Omental fat pad (tissue), 4 donors: Measurements from ENCODE around the gene AATK. TPM values are rescaled to one million over a fixed set of nuclear protein-coding genes. Genes with fewer than 3 reads are reported as not detected.
"Not testable (repeated sequence)": the region's sequence is repeated elsewhere in the genome, so short reads cannot be mapped to it uniquely, and the experiment has no call there.

Experiments
- ATAC-seq: fragments of 150-250 bp; one replicate; pipeline ENCODE4 v1.9.1; 2016; ENCODE audit warnings: mild to moderate bottlenecking, moderate library complexity; ENCODE audit not compliant: low FRiP score
- DNase-seq: peaks from one replicate; pipeline ENCODE4 v3.0.0-alpha.2; 2019; ENCODE audit warnings: low spot score
- total RNA-seq, 4 donors: library from RNA; depleted of rRNA; stranded (reverse); fragments of >200 nt; gene quantifications; one replicate each; pipeline ENCODE4 v1.1.0, GENCODE V29; 2016
- TF ChIP-seq, protein P1 (sequence below), 3 donors: fragments of 450-650 bp; IDR thresholded peaks; one replicate each; pipeline ENCODE4 v1.5.1; 2016 to 2017; ENCODE audit warnings: antibody characterized with exemption in 3 of 3, mild to moderate bottlenecking in 3 of 3, moderate library complexity in 2 of 3

The AATK gene
- total RNA-seq, 4 donors from 2014 or later: 1.3 to 6.0 (median 3.1) TPM

DNA sequence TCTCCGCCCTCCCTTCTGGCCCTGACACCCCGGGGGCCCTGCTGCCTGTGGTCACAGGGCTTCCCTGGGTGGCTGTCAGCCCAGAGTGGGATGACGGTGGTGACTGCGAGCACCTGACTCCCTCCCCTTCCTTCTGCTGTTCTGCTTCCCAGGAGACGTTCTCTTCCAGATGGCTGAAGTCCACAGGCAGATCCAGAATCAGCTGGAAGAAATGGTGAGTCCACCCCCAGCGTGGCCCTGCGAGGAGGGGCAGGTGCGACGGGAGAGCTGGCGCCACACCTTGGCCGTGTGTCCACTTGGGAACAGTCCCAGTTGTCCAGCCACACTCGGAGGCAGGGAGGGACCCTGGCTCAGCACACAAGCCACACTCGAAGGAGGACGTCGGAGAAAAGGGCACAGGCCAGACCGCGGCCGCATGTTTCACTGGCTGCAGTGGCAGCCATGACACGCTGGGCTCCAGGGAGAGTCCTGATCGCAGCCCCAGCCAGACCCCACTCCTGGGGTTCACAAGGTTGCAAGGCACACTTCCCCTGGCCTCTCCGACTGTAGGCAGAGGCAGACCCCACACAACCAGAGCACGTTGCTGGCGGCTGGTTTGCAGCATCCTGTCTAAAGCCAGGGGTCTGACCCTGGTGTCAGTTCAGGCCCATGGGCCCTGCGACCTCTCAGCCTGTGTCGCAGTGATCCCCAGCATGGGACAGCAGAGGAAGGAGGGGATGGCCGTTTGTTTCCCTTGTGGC is 81.2 kb downstream of the AATK start:
- TF ChIP-seq, protein P1, sequence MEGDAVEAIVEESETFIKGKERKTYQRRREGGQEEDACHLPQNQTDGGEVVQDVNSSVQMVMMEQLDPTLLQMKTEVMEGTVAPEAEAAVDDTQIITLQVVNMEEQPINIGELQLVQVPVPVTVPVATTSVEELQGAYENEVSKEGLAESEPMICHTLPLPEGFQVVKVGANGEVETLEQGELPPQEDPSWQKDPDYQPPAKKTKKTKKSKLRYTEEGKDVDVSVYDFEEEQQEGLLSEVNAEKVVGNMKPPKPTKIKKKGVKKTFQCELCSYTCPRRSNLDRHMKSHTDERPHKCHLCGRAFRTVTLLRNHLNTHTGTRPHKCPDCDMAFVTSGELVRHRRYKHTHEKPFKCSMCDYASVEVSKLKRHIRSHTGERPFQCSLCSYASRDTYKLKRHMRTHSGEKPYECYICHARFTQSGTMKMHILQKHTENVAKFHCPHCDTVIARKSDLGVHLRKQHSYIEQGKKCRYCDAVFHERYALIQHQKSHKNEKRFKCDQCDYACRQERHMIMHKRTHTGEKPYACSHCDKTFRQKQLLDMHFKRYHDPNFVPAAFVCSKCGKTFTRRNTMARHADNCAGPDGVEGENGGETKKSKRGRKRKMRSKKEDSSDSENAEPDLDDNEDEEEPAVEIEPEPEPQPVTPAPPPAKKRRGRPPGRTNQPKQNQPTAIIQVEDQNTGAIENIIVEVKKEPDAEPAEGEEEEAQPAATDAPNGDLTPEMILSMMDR (IDR thresholded peaks at IDR 0.05): no peak
- DNase-seq: no peak
- ATAC-seq: no peak

DNA sequence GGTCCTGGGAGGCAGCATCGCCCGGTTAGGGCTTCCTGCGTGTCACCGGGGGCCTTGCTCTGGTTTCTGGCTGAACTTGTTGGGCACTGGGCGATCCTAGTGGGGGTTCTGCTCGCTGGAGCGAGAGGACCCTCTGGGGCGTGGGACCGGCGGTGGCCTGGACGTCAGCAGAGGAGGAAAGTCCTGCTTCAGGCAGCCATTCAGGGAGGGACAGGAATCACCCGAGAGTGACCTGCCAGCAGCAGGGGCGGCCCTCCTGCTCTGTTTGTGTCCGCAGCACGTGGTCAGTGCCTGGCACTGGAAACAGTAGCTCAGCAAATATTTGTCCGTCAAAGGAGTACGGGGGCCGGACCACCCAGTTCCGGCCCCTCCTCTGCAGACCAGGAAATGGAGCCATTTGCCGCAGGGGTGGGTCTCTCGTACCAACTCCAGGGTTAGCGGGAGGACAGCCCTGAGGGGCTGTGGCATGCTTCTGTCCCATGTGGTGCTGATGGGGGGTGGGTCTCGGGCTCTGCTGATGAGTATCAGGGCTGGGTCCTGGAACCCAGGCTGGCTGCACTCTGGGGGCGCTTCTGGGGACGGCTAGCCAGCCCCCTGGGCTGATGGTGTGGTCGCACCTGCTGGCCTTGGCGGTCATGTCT is 82.8 kb downstream of the AATK start:
- TF ChIP-seq, protein P1 (IDR thresholded peaks at IDR 0.05): no peak
- ATAC-seq (no peak), DNase-seq (no peak)

DNA sequence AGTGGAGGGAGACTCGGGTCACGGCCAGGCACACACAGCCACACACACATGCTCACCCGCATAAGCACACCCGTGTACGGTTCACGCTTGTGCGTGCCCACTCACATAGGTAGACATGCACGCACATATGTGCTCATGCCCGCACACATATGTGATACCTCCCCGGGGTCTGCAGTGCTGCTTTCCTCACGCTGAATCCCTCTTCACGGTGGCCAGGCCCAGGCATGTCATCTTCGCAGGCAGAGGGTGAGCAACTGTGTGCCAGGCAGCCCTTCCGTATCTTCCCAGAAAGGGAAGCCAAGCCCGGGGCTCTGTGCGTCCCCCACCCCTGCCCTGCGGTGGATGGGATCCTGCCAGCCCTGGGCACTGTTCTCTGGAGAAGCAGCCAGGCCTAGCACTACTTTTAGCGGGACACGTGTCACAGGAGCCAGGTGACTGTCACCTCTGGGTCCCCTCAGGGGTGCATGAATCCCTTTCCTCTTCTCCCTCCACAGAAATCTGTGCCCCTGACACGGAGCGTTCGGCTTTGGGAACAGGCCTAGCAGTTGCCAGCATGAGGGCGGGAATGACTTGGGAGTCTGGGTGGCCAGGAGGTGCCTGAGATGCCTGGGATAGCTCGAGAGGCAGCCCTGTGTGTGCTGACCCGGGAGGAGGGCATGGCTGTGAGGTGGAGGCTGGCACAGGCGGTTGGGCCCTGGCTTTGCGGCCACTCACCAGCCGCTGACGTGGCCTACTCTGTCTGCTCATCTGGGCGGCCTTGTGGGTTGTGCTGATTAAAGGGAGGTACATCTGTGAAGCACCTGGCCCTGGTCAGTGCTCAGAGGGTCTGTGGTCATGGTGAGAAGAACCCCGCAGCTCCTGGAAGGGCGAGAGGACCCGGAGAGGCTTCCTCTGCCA is 83.6 kb downstream of the AATK start:
- ATAC-seq (no peak), DNase-seq (no peak)
- TF ChIP-seq, protein P1 (IDR thresholded peaks at IDR 0.05): no peak

DNA sequence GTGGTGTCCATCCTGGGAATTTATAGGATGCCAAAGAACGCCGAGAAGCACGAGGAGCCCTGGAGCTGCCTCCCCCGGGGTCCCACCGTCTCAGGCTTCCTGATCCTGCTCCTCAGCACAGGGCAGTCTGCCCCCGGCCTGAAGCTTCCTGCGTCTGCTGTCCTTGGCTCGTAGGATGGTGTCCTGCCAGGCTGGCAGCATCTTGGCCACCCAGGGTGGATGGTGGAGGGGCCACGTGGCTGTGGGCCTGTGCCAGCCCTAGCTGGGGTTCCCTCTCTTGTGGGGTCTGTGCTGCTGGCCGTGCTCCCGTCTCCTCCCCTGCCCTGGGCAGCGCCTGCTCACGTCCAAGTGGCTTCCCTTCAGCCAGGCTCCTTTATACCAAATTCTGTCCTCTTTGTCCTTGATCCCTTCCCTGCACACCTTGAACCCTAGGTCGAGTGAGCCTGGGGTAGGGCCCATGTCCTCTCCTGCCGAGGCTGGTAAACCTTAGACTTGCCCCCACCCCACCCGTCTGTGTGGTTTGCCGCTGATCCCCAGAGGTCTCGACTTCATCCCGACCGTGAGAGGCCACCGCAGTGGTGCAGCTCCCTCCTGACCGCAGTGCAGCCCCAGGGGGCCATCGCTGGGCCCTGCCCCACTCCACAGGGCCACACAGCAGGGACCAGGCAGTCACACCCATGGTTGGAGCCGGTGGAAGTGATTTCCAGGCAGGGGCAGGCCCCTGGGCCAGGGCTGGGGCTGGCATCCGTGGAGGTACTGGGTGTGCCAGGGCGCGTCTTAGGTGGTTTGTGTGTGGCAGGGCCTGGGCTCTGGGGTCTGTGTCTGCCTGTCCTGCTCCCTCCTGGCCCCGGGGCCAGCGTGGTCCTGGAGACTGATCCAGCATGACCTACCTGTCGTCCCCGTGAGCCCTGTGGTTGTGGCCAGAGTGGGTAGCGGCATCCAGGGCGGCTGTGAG is 84.5 kb downstream of the AATK start:
- DNase-seq: no peak
- TF ChIP-seq, protein P1 (IDR thresholded peaks at IDR 0.05): no peak
- no peak for ATAC-seq

DNA sequence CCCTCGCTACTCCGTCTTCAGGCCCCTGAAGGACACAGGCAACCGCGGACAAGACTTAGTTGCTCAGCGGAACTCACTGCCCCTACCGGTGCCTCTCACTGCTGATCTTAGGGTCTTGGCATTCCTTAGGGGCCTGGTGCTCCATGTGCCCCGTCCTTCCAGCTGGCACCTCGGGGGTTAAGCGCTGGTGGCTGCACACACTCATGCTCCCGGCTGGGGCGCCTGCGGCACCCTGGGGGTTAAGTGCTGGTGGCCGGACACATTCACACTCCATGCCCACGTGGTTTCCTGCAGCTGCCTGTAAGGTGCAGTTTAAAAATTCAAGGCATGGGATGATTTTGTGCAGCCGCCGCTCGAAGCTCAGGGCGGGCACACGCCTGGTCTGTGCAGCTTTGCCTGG is 86.0 kb downstream of the AATK start:
- no peak for ATAC-seq

DNA sequence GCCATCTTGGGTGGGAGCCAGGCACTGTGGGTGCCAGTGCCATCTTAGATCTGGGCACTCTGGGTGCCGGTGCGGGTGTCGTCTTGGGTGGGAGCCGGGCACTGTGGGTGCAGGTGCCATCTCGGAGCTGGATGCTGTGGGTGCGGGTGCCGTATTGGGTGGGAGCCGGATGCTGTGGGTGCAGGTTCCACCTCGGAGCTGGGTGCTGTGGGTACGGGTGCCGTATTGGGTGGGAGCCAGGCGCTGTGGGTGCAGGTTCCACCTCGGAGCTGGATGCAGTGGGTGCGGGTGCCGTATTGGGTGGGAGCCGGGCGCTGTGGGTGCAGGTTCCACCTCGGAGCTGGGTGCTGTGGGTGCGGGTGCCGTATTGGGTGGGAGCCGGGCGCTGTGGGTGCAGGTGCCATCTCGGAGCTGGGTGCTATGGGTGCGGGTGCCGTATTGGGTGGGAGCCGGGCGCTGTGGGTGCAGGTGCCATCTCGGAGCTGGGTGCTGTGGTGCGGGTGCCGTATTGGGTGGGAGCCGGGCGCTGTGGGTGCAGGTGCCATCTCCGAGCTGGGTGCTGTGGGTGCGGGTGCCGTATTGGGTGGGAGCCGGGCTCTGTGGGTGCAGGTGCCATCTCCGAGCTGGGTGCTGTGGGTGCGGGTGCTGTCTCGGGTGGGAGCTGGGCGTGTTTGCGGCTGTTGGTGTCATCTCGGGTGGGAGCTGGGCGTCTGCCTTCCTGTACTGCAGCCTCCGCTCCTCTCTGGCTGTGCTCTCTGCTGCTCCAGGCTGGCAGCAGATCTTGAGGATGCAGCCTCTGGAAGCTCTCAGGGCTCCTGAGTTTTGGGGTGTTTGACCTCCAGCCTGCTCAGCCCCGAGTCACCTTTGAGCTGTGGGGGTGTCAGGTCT is 87.8 kb downstream of the AATK start:
- not testable (repeated sequence) for ATAC-seq

More for the DNA sequence above, 86.0 kb downstream of the AATK start:
- TF ChIP-seq, protein P1 (IDR thresholded peaks at IDR 0.05): no peak
- no peak for DNase-seq

More for the DNA sequence above, 87.8 kb downstream of the AATK start:
- not testable (repeated sequence) for DNase-seq
